NCI-H524 (cell line): ENCODE data around the gene STAP2.

Source experiments
- DNase-seq, 2 experiments: peaks; one replicate each; lab custom pipeline; 2025; lab: John Stamatoyannopoulos, UW

Gene STAP2

GRCh38 chr19:4338441-4339355 is at the start of gene STAP2:
STAP2 (minus strand) TSS chr19:4338827; CDS start chr19:4338753, 74 bp downstream.
- no peak for DNase-seq

- DNase-seq, result no peak
Observed at GRCh38 chr19:4386041-4386782, 47.6 kb upstream of the STAP2 start.

- no peak for DNase-seq
Observed at GRCh38 chr19:4385291-4386040, 46.8 kb upstream of the STAP2 start.

GRCh38 chr19:4380254-4380727 is 41.7 kb upstream of the STAP2 start:
- DNase-seq, result no peak

GRCh38 chr19:4379383-4380253 is 41.0 kb upstream of the STAP2 start:
- no peak for DNase-seq

GRCh38 chr19:4378886-4379285 is 40.3 kb upstream of the STAP2 start:
- DNase-seq, result no peak

- no peak for DNase-seq
Observed at GRCh38 chr19:4376991-4377781, 38.6 kb upstream of the STAP2 start.

- DNase-seq, result no peak
Observed at GRCh38 chr19:4376671-4376990, 38.0 kb upstream of the STAP2 start.

- DNase-seq, result no peak
Observed at GRCh38 chr19:4376028-4376670, 37.5 kb upstream of the STAP2 start.

- no peak for DNase-seq
Observed at GRCh38 chr19:4375164-4376027, 36.8 kb upstream of the STAP2 start.

GRCh38 chr19:4374498-4375163 is 36.0 kb upstream of the STAP2 start:
- no peak for DNase-seq

GRCh38 chr19:4373601-4374497 is 35.2 kb upstream of the STAP2 start:
- DNase-seq, result no peak

GRCh38 chr19:4373013-4373367 is 34.4 kb upstream of the STAP2 start:
- no peak for DNase-seq

GRCh38 chr19:4372165-4373012 is 33.8 kb upstream of the STAP2 start:
- DNase-seq, result no peak

GRCh38 chr19:4371247-4372164 is 32.9 kb upstream of the STAP2 start:
- DNase-seq, result peak in 1 of 2 experiments; percentile 56
